GM21737 (cell line): ENCODE measurements around the gene SLC38A3.

Source experiments
- ATAC-seq: cut with Tn5 transposase; IDR thresholded peaks from one replicate; pipeline ENCODE4 v1.9.1; 2021; ENCODE audit warnings: mild to moderate bottlenecking, moderate library complexity; ENCODE audit not compliant: unreplicated experiment

The SLC38A3 gene

DNA sequence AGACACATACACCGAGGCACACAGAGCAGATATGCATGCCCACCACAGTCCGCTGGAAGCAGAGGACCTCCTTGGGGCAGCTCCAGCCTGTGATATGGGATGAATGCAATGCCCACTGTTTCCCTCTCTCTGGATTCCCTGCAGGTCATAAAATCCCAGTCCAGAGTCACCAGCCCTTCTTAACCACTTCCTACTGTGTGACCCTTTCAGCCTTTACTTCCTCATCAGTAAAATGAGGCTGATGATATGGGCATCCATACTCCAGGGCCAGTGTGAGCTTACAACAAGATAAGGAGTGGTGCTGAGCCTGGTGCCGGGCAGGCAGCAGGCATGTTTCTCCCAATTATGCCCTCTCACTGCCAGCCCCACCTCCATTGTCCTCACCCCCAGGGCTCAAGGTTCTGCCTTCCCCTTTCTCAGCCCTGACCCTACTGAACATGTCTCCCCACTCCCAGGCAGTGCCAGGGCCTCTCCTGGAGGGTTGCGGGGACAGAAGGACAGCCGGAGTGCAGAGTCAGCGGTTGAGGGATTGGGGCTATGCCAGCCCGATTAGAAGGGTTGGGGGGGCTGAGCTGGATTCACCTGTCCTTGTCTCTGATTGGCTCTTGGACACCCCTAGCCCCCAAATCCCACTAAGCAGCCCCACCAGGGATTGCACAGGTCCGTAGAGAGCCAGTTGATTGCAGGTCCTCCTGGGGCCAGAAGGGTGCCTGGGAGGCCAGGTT lies 14.0 kb upstream of the SLC38A3 start, which contains the start of gene GNAT1:
Gene GNAT1 (plus strand): TSS at position 675 of the 725 bp plus-strand sequence. CDS start 116 bp downstream, outside the sequence.
- ATAC-seq: no peak

DNA sequence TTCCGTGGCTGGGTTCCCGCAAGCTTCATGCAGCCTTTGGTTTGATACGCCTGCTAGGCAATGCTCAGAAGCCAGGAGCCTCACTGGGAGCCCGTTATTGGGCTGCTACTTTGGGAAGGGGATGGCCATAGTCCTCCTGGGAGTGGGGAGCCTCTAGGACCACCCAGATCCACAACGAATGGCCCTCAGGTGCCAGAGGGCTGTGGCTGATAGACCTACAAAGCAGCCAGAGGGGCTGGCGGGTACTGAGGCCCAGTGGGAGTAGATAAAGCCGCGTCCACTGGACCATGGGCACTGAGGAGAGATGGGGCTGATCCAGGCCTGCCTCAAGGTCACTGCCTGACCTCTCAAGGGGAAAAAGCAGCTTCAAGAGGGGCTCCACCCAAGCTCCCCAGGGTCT lies 12.9 kb upstream of the SLC38A3 start:
- ATAC-seq: no peak

DNA sequence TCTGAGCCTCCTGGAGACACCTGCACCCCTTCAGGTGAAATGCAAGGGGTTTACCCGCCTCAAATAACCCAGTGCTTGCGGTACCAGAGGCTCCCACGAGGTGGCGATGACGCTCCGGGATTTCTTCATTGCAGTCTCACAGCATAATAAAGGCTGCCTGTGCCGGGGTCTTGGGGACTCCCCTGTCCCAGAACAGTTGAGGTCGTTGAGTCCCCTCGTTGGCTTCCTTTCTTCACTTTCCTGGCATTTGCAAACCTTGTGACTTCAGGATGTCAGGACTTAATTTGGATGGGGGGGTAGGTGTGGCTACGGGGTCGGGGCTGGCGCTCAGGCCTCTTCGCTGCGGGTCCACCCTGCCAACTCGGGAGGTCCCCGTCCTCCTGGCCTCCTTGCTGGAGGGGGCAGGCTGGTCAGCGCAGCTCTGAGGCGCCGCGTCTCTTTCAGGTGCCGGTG lies 12.4 kb upstream of the SLC38A3 start:
- no peak for ATAC-seq

DNA sequence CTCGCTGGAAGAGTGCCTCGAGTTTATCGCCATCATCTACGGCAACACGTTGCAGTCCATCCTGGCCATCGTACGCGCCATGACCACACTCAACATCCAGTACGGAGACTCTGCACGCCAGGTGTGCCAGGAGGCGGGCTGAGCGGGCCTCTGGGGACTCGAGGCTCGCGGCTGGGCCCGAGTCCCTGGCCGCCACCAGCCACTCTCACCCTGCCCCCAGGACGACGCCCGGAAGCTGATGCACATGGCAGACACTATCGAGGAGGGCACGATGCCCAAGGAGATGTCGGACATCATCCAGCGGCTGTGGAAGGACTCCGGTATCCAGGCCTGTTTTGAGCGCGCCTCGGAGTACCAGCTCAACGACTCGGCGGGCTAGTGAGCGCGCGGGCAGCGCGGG lies 11.8 kb upstream of the SLC38A3 start:
- no peak for ATAC-seq

DNA sequence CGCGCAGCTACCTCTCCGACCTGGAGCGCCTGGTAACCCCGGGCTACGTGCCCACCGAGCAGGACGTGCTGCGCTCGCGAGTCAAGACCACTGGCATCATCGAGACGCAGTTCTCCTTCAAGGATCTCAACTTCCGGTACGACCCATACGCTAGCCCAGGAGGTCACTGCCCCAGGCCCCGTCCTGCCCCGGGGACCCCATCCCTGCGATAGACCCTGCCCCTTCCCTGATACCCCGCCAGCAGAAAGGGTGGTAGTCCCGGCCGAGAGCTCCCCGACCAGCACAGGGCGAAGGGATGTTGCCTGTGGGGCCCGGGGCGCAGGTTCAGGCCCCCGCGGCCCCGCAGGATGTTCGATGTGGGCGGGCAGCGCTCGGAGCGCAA lies 11.3 kb upstream of the SLC38A3 start:
- ATAC-seq: no peak

DNA sequence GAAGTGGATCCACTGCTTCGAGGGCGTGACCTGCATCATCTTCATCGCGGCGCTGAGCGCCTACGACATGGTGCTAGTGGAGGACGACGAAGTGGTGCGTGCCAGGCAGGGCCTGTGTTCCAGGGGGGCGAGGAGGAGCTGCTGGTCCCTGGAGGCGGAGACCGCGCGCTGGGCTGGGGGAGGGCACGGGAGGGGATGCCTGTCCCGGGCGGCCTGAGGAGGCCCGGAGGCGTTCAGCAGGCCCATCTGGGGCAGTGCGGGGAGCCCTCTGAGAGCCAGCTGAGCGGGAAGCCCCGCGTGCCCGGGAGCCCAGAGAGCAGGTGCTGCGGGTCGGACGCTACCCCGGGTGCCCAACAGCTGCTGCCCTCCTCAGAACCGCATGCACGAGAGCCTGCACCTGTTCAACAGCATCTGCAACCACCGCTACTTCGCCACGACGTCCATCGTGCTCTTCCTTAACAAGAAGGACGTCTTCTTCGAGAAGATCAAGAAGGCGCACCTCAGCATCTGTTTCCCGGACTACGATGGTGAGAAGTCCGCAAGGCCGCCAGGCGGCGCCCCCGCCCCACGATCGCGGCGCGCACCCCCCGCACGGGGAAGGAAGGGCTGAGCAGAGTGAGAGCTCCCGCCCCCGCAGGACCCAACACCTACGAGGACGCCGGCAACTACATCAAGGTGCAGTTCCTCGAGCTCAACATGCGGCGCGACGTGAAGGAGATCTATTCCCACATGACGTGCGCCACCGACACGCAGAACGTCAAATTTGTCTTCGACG lies 10.8 kb upstream of the SLC38A3 start:
- ATAC-seq: no peak

DNA sequence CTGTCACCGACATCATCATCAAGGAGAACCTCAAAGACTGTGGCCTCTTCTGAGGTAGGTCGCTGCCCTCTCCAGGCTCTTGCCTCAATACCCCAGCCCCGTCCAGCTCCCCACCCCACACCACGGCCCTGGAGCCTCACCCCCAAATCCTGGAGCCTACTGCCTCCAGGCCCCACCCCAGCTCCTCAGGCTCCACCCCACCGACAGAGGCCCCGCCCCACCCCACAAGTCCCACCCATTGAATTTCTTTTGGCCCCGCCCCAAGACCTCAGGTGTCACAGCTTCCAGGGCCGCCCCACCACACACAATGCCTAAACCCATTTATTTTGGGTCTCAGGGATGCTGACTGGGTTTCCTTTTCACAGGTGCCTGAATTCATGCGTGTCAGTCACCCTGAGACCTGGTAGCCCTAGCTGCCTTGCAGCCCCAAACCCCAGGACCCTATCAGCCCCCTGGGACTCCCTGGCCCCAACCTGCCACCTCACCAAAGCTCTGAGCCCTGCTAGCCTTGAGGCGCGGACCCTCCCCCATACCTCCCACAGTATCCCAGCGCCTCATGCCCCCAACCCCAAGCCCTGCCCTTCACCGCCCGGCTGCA lies 10.1 kb upstream of the SLC38A3 start:
- ATAC-seq: no peak

DNA sequence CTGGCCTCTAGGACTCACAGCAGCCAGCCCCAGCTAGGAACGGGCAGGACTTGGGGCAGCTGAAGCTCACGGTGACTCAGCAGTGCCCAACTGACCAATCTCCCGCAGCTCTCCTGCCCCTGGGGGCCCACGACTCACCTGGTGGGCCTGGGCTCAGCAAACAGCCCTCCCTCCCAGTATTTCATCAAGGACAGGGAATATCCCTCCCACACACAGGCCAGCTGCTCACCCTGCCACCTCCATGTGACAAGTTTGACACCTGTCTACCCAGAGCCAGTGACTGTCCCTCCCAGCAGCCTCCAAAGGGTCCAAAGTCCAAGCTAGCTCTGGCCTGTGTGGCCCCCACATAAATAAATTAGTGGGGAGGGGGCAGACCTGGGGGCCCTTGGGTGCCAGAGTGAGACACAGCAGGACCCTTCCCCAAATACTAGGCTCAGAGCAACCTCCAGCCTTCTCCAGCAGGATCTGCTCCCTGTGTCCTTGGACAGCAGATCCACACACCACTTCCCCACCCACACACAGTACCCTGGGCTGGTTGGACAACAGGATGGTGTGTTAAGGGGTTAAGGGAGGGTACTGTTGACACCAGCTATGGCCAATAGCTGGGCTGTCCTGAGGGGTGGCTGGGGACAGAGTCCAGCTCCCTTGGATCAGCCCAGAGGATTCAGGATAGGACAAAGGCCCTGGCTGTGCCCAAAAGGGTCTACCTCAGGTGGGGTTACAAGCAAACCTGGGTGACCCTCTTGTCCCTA lies 9.4 kb upstream of the SLC38A3 start:
- no peak for ATAC-seq

DNA sequence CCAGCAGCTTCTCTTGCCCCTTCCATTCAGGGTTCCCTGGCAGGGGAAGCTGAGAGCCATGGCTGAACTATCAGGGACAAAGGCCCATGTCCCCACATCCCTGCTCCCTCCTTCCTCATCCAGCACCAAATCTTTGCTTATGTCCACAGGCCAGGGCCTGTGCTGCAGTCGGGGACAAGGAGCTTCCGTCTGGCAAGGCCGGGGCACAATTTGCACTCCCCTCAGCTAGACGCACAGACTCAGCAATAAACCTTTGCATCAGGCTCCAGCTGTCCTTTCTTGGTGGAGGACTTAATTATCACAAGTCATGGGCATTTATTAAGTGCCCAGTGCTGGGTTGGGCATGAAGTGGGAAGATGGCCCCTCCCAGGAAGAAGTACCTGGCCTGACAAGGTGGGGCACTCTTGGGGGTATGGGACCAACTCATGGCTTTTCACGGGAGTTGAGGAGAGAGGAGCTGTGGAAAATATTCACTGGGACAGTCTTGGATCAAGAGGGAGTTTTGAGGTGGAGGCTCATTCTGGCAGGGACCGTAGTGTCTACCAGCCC lies 8.7 kb upstream of the SLC38A3 start:
- ATAC-seq: no peak

DNA sequence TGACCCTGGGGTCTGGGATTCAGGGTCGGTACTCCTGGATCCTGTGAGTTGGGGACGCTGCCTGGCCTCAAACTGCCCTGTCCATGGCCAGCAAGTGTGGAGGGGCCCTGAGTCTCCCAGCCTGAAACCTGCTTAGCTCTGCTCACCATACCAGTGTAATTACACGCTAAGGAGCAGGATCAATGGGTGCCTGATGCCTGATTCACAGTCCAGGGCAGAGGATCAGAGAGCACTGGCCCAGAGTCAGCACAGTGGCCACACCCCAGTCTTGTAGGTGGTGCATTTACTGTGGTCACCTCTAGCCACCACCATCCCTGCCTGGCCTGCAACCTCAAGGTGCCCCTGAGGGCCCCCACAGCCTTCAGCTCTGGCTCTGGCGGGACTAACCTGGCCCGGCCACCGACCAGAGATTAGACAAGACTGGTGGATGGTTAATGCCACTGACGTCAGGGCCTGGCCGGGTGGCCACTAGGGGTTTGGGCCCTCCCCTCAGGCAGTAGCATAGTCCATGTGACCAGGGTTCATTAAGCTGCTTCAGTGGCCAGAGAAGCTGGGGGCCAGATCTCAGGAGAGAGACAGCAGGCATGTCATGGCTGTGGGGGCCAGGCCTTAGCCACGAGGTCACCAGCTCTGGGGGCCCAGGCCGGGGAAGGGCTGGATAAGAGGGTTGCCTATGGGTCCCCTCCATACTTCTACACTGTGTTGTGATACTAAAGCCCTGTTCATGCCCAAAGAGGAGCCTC lies 3.3 kb upstream of the SLC38A3 start:
- ATAC-seq: no peak

DNA sequence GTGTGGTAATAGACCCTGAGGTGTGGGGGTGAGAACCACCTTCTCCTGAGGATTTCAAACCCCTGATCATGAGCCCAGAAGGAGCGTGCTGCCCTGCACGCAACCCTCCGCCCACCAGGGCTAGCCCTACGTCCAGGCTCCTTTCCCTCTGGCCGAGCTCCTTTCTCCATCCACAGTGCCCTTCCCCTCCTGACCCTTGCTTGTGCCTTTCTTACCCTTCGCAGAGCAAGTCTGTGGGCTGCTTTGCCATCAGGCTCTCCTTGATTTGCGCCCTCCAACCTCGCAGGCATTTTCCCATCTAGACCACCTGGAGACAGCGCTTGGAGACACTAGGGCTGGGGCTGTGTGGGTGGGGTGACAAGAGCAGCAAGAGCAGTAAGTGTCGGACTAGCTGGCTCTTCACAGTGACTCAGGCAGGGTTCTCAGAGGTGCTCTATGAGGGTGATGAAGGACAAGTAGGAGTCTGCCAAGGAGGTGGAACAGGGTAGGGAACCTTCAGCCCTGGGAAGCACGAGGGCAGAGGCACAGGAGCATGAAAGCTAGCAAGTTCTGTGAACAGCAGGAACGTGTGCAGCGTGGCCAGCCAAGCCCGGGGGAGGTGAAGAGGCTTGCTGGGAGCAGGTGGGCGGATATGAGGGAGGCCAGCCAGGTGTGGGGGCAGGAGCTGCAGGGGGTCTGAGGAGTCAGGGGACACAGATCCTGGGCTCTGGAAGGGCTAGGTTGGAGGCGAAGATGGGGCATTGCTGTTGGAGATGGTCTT lies 2.5 kb upstream of the SLC38A3 start:
- ATAC-seq: no peak

DNA sequence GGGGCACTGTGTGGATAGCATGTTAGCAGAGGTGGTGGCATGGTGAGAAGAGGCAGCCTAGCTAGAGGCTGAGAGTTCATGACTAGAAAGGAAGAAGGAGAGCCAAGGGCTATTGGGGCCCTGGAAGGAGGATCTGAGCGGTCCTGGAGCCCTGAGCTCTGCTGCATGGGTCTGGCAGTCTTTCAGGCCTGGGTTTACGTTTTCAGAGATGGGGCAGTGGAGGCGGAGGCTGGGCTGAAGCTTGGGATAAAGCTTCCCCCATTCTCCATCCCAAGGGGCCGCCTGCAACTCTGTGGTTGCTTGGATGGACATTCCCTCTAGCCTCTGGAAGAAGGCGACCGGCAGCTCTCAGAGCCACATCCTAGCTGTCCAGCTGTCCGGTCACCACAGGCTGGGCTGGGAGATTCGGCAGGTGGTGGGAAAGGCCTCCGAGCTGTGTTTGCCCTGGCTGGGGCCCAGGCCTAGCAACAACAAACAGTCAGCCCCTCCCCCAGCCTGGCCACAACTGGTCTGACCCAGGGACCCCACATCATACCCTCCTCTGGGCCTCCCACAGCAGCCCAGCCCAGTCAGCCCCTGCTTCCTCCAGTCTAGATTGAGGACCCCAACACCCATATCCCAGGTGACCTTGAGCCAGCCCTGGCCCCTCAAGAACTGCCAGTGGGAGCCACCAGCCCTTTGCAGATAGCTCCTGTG lies 1.8 kb upstream of the SLC38A3 start:
- no peak for ATAC-seq

DNA sequence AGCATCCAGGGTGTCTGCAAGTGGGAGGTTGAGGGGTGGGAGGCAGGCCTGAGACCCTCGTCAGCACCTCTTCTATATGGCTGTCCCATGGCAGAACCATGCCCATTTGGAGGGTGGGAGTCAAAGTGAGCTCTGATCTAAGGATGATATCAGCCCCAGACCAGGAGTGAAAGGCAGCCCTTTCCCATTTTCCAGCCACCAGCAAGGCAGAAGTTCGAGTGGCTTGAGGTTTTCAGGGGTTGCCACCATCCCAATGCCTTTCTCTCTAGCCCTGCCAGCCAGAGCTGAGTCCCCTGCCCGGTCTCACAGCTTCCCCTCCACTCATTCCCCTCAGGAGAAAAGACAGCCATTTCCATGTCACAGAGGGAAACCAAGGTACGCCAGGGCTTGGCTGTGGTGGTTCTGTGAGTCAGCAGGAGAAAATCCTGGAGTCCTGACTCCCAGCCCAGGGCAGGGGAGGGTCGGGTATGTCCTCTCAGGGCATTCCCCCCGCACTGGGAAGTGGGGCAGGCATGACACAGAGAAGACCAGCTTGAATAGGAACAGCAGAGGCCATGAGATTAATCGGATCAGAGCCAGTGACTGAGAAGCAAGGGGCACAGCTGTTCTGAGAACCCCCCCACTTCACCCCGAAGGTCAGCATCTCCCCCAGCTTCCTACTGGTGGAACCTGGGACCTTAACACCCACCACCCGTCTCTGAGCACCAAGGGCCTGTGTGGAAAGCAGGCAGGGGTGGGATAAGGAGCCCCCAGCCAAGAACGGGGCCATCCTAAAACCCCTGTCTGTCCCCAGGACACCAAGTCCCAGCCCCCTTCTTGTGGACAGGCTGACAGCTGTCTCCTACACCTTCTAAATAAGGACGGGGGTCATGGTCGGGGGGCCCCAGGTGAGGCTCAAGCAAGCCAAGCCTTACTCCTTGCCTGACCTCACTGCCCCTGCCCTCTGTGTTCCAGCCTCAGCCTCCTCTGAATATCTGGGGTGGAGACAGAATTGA lies 965 bp upstream of the SLC38A3 start:
- ATAC-seq: no peak

DNA sequence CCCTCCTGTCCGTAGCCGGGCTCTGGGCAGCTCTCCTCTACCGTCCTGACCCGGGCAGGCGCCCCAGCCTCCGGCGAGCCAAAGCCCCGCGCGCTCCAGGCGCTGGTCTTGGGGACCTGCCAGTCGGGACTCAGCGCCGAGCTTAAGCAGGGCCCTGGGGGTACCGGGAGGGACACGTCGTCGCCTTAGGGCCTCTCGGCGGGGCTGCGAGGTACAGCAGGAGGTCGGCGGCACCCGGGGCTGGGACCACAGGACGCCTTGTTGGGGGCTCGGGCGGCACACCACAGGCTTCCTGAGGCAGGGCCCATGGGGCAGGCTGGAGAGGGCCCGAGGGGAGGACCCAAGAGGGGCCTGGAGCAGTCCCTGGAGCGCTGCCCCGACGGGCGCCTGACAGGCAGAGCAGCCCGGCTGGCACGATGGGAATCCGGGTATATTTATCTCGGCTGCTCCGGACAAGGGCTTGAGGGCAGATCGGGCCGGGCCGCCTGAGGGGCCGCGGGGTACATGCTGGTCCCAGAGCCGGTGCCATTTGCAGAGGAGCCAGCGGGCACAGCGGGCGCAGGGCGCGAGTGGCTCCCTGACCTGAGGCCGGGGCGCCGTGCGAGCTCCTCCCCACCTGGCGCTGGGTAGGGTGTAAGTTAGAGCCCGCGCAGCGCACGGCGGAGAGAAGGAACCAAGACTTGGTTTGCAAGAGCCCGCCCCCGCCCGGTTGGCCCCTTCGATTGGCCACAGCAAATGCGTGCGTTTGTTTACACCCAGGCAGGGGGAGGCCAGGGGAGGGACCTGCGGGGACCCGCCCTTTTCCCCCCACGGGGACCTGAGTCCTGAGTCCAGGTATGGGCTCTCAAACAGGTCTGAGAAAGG lies 574 bp downstream of the SLC38A3 start:
- no peak for ATAC-seq

DNA sequence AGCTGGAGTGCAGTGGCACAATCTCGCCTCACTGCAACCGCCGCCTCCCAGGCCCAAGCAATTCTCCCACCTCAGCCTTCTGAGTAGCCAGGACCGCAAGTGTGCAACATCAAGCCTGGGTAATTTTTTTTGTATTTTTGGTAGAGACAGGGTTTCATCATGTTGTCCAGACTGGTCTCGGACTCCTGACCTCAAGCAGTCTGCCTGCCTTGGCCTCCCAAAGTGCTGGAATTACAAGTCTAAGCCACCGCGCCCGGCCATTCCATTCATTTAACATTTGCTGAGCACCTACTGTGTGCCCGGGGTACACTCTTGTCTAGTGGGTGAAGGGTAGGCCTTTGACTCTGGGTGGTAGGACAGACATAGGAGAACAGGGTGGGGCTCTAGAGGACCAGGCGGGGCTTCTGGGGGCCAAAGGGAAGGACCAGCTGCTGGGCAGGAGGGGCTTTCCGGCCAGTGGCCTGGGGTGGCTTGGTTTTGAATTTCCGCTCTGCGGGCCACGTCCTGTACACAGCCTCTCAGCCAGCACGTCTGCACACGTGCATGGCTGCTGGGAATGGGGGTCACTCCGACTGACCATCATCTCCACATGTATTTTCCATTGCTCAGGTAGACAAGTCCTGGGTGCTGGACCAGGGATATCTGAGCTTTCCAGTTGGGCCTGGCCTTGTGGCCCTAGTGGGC lies 2.4 kb downstream of the SLC38A3 start:
- no peak for ATAC-seq

DNA sequence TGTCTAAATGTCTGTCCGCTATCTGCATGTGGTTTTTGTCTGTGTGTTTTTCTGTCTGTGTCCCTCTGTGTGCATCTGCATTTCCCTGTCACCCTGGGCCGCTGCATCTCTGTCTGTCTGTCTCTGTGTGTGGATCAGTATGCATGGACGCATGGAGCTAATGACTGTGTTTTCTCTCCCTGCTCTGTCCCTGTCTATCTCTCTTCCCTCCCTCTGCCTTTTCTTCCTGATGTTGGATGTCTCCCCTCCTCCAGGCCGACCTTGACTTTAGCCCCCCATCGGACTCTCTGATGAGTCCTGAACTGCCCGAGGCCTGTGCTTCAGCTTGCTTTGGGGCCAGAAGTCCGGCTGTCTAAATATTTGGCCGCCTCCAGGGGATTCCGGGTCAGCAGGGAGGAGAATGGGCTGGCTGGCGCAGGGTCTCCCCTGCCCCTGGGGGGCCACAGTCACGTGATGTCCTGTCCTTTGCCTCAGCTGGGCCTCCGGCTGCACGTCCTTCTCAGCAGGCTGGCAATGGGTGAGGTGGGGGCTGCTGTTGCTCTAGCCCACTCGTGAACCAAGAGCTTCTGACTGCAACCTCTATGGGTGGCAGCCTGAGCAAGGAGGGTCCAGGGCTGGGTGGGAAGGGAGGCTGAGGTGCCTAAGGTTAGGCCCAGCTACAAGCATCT lies 3.7 kb downstream of the SLC38A3 start:
- ATAC-seq: no peak
